Measurements from ENCODE around the gene EIF2B1. TPM values are rescaled to one million over a fixed set of nuclear protein-coding genes. Genes with fewer than 3 reads are reported as not detected.

The EIF2B1 gene
- polyA plus RNA-seq, 3 donors: 55.7 to 73.4 (median 69.3) TPM

GRCh38 chr12:123599721-123600120 lies 33.8 kb downstream of the EIF2B1 start:
- peaks cover 50% of the 10 kb centered on the region for H3K79me2 ChIP-seq (ENCODE audit: insufficient read depth, low read length)
- intact Hi-C loops (cut with micrococcal nuclease): no loop called here

GRCh38 chr12:123599310-123599709 lies 34.2 kb downstream of the EIF2B1 start:
- TF ChIP-seq CTCF (IDR thresholded peaks at IDR 0.05): no peak
- H3K4me3 ChIP-seq (replicated peaks in 1 of 3; ENCODE audit: low read depth in 2 of 3, low read length in 3 of 3): no peak overlapping the region
- H3K9me3 Mint-ChIP-seq: no peaks in the 10 kb centered on the region
- no peak overlapping the region for H3K4me3 Mint-ChIP-seq
- peaks cover 12% of the 10 kb centered on the region for H4K20me1 ChIP-seq (ENCODE audit: insufficient read depth, low read length)
- peaks cover 16% of the 10 kb centered on the region for H3K4me1 Mint-ChIP-seq
- H3K9me3 ChIP-seq (replicated peaks in 1 of 2; ENCODE audit: control insufficient read depth in 1 of 2, insufficient read depth in 1 of 2, low read length in 2 of 2): no peaks in the 10 kb centered on the region
- H3K27me3 Mint-ChIP-seq (ENCODE audit: low read depth in 3 of 3): no peaks in the 10 kb centered on the region
- peaks cover 48% of the 10 kb centered on the region for H3K79me2 ChIP-seq (ENCODE audit: insufficient read depth, low read length)
- H3K9ac ChIP-seq (ENCODE audit: insufficient read depth, low read length, poor library complexity, severe bottlenecking): no peak overlapping the region
- H3K27me3 ChIP-seq (ENCODE audit: control insufficient read depth in 2 of 2, insufficient read depth in 2 of 2, low read length in 2 of 2): no peaks in the 10 kb centered on the region
- H3K4me1 ChIP-seq (ENCODE audit: control insufficient read depth in 1 of 2, insufficient read depth in 2 of 2, low read length in 2 of 2): peaks cover 17 to 19% of the 10 kb centered on the region in 2 donors
- DNase-seq: no peak
- peaks cover 42 to 51% of the 10 kb centered on the region in 2 donors for H3K36me3 ChIP-seq (replicated peaks in 1 of 2; ENCODE audit: control insufficient read depth in 1 of 2, insufficient read depth in 2 of 2, low read length in 2 of 2)
- 100% methylated on average over 1 of the region's 1 CpG for WGBS (ENCODE audit: insufficient coverage)
- H3K4me2 ChIP-seq (replicated peaks; ENCODE audit: extremely low read depth, low read length, poor library complexity, severe bottlenecking): no peak overlapping the region
- H2AFZ ChIP-seq (ENCODE audit: insufficient read depth, low read depth, low read length, poor library complexity, severe bottlenecking): no peak overlapping the region
- H3K27ac Mint-ChIP-seq: peak overlapping the region in 1 of 7 donors; percentile 10
- H3K36me3 Mint-ChIP-seq: peaks cover 36 to 48% of the 10 kb centered on the region in 2 donors
- H3K27ac ChIP-seq (ENCODE audit: low read depth in 1 of 2, low read length in 2 of 2): no peak overlapping the region
- intact Hi-C loops (cut with micrococcal nuclease): no loop called here

More at GRCh38 chr12:123599721-123600120, 33.8 kb downstream of the EIF2B1 start:
- H3K4me2 ChIP-seq (replicated peaks; ENCODE audit: extremely low read depth, low read length, poor library complexity, severe bottlenecking): no peak overlapping the region
- peaks cover 17 to 19% of the 10 kb centered on the region in 2 donors for H3K4me1 ChIP-seq (ENCODE audit: control insufficient read depth in 1 of 2, insufficient read depth in 2 of 2, low read length in 2 of 2)
- no peak for DNase-seq
- H3K9ac ChIP-seq (ENCODE audit: insufficient read depth, low read length, poor library complexity, severe bottlenecking): no peak overlapping the region
- H3K9me3 ChIP-seq (replicated peaks in 1 of 2; ENCODE audit: control insufficient read depth in 1 of 2, insufficient read depth in 1 of 2, low read length in 2 of 2): no peaks in the 10 kb centered on the region
- H3K27me3 Mint-ChIP-seq (ENCODE audit: low read depth in 3 of 3): no peaks in the 10 kb centered on the region
- no peak overlapping the region for H3K27ac ChIP-seq (ENCODE audit: low read depth in 1 of 2, low read length in 2 of 2)
- peaks cover 44 to 53% of the 10 kb centered on the region in 2 donors for H3K36me3 ChIP-seq (replicated peaks in 1 of 2; ENCODE audit: control insufficient read depth in 1 of 2, insufficient read depth in 2 of 2, low read length in 2 of 2)
- no peak overlapping the region for H3K4me3 Mint-ChIP-seq
- no peak overlapping the region for H3K4me3 ChIP-seq (replicated peaks in 1 of 3; ENCODE audit: low read depth in 2 of 3, low read length in 3 of 3)
- H2AFZ ChIP-seq (ENCODE audit: insufficient read depth, low read depth, low read length, poor library complexity, severe bottlenecking): no peak overlapping the region
- no peak for TF ChIP-seq CTCF (IDR thresholded peaks at IDR 0.05)
- H3K27ac Mint-ChIP-seq: no peak overlapping the region
- H3K36me3 Mint-ChIP-seq: peaks cover 38 to 48% of the 10 kb centered on the region in 2 donors
- no peaks in the 10 kb centered on the region for H3K27me3 ChIP-seq (ENCODE audit: control insufficient read depth in 2 of 2, insufficient read depth in 2 of 2, low read length in 2 of 2)
- whole genome bisulfite sequencing (ENCODE audit: insufficient coverage): no CpG with 5 or more reads among the region's 7 CpGs
- H4K20me1 ChIP-seq (ENCODE audit: insufficient read depth, low read length): peaks cover 10% of the 10 kb centered on the region
- H3K9me3 Mint-ChIP-seq: no peaks in the 10 kb centered on the region
- peaks cover 16% of the 10 kb centered on the region for H3K4me1 Mint-ChIP-seq
